Stimulated activated CD4-positive, alpha-beta T cell treated with anti-CD3 and anti-CD28 coated beads, Interleukin-12 subunit alpha, Interleukin-12 subunit beta, amount 100 ng/mL, for 48 hours (primary cell): Measurements from ENCODE around the gene NHLRC2.

ENCODE experiments used
- DNase-seq, 3 donors: peaks; one replicate each; pipeline ENCODE4 v3.0.0-alpha.2; 2020; ENCODE audit warnings: low read depth in 2 of 3, low spot score in 1 of 3

Gene NHLRC2

DNA sequence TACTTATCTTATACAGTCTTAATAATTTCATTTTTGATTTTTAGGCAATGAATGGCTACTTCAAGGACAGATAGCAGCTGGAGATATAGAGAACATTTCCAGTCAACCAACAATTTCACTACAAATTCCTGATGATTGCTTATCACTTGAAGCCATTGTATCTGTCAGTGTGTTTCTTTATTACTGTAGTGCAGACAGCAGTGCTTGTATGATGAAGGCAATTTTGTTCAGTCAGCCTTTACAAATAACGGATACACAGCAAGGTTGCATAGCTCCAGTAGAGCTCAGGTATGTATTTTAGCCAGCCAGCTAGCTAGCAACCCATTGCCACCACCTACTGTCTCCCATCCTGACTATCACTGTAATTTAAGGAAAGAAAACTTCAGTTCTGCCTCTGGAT is 53.8 kb downstream of the NHLRC2 start:
- DNase-seq, result no peak

DNA sequence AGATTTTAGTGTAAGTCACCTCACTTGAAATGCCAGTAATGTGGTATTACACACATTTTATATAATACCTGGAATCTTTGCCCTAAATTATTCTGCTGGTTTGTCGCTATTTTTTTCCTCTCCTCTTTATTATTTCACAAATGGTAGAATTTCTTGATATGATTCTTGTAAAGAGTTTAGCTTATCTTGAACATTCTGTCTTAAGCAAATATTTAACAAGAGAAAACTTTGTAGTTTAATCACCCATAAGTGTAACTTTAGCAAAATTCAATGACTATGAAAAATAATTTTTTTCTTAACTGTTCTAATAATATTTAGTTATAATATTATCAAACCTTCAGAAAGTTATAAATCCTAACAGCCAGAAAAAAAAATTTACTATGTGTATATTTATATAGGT is 56.7 kb downstream of the NHLRC2 start:
- DNase-seq, result no peak

DNA sequence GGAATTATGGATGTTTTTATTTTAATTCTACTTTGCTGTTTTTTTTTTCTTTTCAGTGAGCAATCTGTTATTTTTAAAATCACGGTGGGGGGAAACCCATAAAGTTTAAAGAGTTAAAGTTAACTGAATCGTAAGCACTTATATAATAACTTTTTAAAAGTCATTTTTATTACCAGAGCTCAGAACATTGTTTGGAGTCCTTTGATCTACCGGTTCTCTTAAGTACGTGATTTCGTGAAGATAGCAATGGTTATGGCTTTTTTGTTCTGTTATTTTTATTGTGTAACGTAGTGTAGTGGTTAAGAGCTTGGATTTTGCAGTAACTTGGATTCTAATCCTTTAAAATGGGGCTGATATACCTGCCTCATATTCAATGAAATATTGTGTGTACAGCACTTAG is 57.4 kb downstream of the NHLRC2 start:
- no peak for DNase-seq

DNA sequence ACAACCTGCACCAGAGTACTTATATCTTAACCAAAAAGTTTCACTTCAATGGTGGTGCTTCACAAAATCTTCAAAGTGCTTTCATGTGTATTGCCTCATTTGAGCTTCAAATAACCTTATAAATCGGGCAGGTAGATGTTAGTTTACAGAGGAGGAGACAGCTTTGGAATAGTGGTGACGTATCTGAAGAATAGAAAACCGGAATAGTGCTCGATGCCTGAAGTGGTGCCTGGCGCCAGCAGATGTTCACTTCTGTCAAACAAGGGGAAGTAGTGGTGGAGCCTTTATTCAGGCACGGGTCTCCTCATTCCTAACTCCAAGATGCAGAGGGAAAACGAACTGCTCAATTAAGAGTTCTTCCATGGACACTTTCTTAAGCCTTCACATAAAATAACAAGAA is 58.1 kb downstream of the NHLRC2 start:
- DNase-seq, result no peak

DNA sequence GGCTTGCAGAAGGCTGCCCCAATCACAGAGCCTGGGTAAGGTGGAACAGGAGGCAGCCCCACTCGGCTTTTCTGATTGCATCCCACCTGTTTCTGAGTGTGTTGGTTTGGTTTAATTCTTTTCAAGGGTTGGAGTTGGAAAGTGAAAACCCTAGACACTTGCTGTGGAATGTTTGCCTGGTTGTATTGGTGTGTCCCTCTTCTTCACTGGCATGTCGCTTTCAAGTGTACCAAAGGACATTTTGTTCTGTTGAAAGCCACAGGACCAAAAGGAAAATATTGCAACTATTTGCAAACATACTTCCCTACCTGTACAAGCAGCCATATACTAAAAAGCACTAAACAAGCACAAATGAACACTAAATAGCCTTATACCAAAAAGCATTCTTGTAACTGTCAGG is 60.5 kb downstream of the NHLRC2 start:
- no peak for DNase-seq

DNA sequence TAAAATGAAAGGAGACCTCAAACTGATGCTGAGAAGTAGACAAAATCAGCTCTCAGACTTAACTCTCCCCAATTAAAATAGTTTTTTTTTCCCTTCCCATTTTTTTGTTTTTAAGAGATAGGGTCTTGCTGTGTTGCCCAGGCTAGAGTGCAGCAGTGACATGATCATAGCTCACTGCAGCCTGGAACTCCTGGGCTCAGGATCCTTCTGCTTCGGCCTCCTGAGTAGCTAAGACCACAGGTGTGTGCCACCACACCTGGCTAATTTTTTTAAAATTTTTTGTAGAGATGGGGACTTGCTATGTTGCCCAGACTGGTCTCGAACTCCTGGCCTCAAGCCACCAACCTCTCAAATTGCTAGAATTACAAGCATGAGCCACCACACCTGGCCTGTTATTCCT is 61.1 kb downstream of the NHLRC2 start:
- DNase-seq, result no peak

DNA sequence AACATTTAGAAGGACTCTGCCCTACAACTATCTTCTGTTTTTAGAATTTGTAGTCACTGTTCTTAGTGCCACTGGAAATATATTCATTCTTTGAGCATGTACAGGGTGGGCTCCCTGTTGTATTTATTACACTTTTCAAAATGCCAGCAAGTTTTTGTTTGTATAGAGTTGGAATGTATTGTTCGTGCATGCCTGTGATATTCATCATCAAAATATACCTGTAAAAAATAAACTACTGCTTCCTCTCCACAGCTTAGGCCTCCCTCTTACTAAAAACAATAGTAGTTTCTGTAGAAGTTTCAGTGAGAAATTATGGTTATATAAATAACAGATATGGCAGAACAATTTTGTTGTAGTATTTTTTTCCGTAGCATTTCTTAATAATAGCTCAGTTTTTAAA is 61.6 kb downstream of the NHLRC2 start:
- DNase-seq, result no peak

DNA sequence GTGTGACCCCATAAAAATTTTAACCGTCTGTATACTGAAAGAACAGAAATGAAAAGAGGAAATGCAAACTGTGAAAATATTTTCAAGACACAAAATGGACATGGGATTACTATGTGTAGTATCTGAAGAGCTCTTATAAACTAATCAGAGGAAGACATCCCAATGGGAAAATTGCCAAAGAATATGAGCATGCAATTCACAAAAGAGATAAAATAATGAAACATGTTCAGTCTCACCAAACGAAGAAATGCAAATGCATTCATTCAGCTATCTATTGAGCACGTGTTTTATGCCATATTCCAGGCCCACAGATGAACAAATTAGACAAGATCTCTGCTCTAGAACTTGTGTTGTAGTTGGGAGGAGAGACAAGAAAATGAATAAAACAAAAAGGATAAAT is 63.2 kb downstream of the NHLRC2 start:
- DNase-seq, result no peak

DNA sequence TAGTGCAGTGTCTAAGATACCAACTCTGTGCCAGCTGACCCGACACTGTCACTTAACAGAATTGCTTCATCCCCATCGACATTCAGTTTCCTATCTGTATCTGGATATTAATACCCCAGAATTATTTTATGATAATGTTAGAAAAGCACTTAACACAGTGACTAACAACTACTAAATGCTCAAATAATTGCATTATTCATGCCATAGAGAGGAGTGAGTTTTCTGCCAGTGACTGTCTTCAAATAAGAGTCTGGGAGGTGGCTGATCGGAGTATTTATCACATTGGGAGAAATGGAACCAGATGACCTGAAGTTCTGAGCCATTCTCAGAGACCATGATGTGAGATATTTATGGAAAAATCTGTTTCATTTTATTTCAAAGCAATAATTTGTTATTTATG is 65.7 kb downstream of the NHLRC2 start:
- DNase-seq, result no peak

DNA sequence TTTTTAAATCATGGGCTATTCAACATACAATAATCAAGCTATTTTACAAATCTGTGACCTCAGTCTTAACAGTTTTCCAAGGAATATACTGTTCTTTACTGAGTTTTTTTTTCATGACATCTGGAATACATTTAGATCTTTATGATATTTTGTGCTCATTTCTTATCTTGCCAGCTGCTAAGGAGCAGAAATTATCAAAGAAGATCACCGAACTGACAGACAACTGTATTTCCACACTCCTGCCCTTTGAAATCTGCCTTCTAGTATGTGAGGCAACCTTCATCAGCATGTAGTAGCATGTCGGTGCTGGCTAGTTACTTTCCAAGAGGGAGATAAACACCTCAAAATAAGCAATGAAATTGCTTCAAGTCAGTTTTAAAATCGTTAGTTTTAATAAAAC is 66.4 kb downstream of the NHLRC2 start:
- DNase-seq, result no peak

DNA sequence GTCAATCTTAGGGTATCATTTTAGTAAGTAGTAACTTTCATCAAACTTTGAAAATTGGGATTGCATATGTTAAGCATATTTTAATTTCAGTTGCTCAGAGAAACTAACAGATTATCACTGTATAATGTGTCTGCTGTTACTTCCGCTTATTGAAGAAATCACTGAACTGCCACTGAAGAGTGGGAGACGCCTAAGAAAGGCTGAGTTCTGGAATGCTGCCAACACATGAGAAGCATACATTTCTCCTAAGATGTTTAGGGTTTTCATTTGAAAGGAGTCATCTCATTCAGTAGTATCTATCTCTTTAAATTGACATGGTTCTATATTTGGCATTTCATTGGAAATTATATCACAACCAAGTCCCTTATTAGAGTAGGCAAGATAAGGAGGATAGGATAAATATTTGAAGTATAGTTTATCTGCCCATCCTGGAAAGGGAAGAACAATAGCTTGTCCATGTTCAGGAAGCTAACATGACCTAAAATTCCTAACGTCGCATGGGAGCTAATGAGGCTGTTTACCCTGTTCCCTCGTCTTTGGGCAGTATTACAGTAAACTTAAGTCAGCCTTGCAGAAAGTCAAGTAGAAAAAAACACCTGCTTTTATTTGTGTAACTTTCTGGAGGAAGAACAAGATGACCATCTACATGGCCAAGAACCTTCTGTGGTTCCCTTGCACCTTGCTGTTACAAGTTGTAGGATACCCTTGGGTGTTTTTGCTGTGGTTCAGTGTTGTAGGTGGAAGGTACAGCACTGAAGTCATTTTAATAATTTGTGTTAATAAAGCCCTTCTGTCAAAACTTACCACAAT is 67.3 kb downstream of the NHLRC2 start:
- DNase-seq, result no peak

DNA sequence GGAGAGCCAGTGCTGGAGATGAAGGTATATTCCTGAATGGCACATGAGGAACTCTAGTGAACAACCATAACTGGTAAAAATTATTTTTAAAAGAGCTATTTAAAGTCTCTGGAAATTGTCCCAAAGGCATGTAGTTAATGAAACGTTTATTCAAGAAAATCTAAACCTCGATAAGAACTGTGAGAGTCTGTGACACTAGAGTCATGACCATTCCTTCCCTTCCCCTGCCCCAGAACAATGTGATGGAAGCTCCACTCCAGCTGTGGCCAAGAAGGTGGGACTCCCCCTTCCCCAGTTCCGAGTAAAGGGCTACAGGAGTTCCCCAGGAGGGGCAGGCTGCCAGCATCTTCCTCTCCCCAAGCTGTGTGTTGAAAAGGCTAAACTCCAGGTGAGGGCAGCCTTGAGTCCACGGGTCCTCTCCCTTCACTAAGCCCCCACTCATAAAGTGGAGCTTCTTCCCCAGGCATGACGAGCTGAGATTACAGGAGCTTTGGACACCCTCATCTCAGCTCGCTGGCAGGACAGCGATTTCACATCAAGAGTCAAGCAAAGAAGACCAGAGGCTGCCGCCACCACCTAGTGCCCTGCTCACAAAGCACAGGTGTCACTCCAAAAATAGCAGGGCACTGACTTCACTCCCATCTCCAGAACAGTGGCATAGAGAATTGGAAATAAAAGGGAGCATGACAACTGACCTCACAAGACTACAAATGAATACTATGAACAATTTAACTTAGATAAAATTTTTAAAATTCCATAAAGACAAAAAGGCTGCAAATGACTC is 68.5 kb downstream of the NHLRC2 start:
- DNase-seq, result no peak

DNA sequence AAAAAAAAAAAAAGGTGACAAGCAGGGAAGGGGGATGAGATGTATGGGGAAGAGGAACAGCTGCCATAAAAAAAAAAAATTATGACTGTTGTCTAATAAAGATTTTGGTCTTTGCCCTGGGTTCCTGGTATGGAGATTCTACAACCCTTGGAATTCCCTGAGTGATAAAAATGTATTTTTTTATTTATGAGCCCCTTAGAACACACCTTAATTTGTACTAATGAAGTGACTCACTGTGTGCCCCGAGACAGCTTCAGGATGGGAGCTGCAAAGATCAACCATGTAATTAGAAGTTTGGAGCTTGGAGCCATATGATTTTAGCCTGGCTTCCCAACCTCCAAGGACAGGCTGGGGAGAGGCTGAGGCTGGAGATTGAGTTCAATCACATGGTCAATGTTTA is 69.7 kb downstream of the NHLRC2 start:
- DNase-seq, result no peak

DNA sequence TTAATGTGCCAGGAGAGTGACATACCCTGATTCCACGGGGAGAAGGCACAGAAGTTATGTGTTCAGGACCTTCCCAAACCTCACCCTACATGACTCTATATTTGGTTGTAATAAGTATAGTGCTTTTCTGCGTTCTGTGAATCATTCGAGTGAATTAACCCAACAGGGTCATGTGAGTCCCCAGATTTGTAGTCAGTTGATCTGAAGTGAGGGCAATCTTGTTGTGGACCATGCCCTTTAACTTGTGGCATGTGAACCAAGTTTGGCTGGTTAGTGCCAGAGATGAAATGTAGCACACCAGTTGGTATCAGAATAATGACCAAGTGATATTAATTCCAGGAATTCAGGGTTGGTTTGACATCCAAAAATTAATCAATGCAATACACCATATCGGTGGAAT is 70.2 kb downstream of the NHLRC2 start:
- DNase-seq, result no peak

DNA sequence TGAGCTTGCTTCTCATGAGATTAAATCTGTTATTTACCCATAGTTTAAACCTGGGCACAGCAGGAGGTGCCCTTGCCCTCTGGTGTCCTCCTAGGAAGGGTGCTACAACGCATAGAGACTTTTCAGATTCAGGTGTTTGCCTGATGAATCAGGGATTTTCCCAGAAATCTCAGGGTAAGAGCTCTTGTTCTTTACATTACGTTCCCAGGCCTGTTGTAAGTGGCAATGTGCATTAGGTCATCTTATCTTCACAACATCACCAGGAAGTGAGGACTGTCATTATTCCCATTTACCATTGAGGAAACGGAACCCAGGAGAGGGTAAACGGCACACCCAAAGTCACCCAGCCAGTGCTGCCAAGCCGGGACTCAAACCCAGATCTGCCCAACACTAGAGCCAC is 73.0 kb downstream of the NHLRC2 start:
- DNase-seq, result no peak

DNA sequence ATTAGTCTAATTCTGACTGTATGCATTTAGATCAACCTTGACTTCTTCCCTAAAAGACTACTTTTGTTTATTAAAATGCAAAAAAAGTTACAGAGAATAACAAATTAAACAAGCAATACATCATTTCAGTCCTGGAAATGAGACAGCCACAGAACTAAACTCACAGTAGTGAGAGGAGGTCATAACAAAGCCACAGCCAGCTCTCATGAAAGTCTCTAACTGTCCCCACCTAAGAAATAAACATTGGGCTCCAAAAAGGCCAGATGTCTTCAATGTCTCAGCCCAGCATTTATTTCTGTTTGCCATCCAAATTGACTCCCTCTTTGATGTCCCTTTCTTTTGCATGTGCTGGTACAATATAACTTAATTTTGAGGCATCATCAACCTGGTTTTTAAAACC is 74.4 kb downstream of the NHLRC2 start:
- no peak for DNase-seq

DNA sequence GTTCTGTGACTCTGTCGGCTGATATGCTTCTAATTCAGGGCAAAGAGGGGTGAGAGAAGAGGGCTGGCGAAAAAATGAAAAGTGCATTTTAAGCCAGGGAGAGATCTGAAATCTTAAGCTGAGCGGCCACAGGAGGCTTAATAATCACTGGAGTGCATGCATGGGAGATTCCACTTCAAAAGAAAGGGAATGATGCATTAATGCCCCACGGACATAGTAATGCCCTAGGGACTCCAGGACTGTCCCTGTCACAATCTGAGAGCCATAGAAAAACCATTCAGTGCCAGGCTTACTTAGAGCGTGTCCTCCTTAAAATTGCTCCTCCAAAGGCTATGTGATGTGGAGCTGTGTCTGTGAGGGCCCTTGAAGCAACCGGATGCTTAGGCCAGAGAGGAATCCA is 75.1 kb downstream of the NHLRC2 start:
- DNase-seq, result no peak

DNA sequence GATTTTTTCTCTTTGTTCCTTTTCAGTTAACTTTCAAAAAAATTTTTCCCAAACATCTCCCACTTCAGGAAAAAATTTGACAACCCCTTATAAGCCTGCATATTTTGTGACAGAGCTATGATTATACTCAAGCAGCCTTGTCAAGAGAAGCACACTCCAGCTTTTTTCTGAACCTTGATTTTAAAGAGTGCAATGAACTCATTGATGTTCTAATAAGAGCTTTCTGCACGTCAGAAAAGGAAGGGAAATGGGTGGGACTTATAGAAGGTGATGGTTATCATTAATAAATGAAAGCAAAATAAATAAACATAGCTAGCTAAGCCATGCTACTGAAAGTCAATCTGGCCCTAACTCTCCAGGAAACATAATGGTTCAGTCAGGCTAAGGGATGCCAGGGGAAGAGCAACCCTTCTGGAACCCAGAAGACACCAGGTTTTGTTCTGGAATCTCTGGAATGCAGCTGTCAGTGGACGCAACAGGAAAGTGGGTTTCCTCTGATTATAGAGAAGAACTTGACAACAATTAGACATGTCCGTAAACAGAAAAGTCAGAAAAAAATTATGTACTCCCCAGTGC is 76.1 kb downstream of the NHLRC2 start:
- DNase-seq, result no peak

DNA sequence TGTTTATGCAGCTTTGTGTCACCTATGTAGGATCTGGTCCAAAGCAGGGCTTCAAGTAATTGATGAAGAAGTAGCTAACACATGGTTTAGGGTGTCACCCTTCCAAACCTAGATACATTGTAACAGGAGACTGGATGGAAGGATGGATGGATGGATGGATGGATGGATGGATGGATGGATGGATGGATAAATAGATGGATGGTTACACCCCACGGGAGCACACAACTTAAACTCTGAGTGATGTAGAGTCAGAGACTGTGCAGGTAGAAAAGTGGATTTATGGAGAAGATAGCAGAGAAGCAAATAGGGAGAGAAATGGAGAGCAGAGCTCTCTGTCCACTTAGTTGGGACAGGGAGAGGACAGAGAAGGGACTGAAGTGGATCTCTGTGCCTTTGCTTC is 78.4 kb downstream of the NHLRC2 start:
- DNase-seq, result no peak

DNA sequence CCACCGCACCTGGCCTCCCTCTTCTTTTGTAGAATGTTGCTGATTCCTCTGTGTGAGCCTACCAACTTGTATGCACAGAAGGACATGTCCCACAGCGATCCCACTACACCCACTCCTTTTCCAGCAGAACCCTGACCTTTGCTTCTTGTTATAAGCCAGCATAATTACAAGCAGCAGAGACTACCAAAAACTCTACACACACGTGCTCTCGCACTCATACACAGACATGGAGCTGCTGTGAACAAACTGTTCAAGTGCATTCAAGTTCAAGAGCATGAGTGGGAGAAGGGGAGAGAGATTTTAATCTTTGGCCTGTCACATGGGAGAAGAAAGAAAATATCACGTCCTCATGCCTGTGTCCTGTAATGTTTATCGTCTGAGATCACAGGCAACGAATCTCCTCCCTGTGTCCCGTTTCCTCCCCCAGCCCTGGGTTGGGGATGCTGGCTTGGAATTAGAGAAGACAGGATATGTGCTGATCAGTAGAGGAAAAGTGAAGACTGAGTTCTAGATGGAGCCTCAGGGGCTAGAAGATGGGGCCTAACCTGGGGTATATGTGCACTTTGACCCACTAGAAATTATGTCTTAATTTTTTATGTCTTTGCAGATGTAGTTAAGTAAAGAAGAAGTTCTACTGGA is 79.6 kb downstream of the NHLRC2 start:
- no peak for DNase-seq

DNA sequence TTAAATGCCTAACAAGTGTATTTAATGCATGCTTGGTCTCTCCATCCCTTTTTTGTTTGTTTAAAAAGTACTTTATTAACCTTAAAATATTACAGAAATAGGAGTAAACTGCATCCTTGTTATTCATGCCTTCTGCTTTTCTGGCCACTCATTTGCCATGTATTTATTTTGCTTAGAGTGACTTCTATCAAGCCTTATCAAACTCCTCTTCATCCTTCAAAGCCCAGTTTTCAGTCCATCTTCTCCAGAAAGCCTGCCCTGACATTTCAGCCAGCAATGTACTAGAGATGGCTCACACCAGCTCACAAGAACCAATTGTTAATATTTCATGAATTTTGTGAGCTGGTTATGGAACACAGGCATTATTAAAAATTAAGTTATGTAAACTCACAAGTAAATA is 82.8 kb downstream of the NHLRC2 start:
- DNase-seq, result no peak

DNA sequence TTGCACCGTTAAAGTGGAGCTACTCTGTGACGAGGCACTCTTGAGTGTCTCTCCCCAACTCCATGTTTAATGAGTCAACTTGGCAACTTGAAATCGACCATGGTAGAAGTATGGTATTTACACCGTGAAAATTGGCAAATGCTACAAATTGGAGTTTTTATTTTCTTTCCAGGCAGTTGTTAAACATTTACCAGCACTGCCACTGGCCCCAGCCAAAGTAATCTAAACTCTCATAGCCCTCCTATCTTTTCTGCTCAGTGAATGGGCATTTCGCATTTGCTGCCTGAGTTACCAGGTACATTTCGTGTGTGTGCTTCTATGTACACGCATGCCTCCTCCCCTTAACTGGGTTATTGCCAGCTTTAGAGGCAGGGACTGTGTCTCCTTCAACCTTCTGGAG is 83.3 kb downstream of the NHLRC2 start:
- no peak for DNase-seq
